HG03139 (cell line): Measurements from ENCODE around the gene SEC24C.
"Not testable (repeated sequence)": the region's sequence is repeated elsewhere in the genome, so short reads cannot be mapped to it uniquely, and the experiment has no call there.

Experiments used
- ATAC-seq: cut with Tn5 transposase; IDR thresholded peaks from one replicate; pipeline ENCODE4 v1.9.1; 2021; ENCODE audit not compliant: unreplicated experiment

SEC24C gene

GRCh38 chr10:73790886-73791625 is 46.9 kb downstream of the SEC24C start:
- ATAC-seq, result no peak

- ATAC-seq, result no peak
Observed at GRCh38 chr10:73791871-73792400, 47.8 kb downstream of the SEC24C start.

GRCh38 chr10:73793456-73793855 is 49.3 kb downstream of the SEC24C start:
- no peak for ATAC-seq

GRCh38 chr10:73795491-73795890 is 51.3 kb downstream of the SEC24C start:
- ATAC-seq, result not testable (repeated sequence)

- not testable (repeated sequence) for ATAC-seq
Observed at GRCh38 chr10:73796035-73796434, 51.9 kb downstream of the SEC24C start.

GRCh38 chr10:73796766-73797165 is 52.6 kb downstream of the SEC24C start:
- no peak for ATAC-seq

- no peak for ATAC-seq
Observed at GRCh38 chr10:73797324-73798025, 53.3 kb downstream of the SEC24C start.

GRCh38 chr10:73798087-73798486 is 53.9 kb downstream of the SEC24C start:
- no peak for ATAC-seq

- ATAC-seq, result no peak
Observed at GRCh38 chr10:73798927-73799560, 54.9 kb downstream of the SEC24C start.

- no peak for ATAC-seq
Observed at GRCh38 chr10:73799899-73800559, 55.9 kb downstream of the SEC24C start.

GRCh38 chr10:73800560-73801252 is 56.5 kb downstream of the SEC24C start:
- no peak for ATAC-seq

- ATAC-seq, result no peak
Observed at GRCh38 chr10:73801253-73801590, 57.0 kb downstream of the SEC24C start.

GRCh38 chr10:73802276-73802991 is 58.3 kb downstream of the SEC24C start:
- no peak for ATAC-seq

- ATAC-seq, result no peak
Observed at GRCh38 chr10:73803680-73804286, 59.6 kb downstream of the SEC24C start.

- no peak for ATAC-seq
Observed at GRCh38 chr10:73806176-73806950, 62.2 kb downstream of the SEC24C start.

GRCh38 chr10:73807471-73807870 is 63.3 kb downstream of the SEC24C start:
- no peak for ATAC-seq

- ATAC-seq, result no peak
Observed at GRCh38 chr10:73808021-73808815, 64.0 kb downstream of the SEC24C start.
